ENCODE measurements around the gene ADGRE3.
"Not testable (repeated sequence)": the region's sequence is repeated elsewhere in the genome, so short reads cannot be mapped to it uniquely, and the experiment has no call there.

The ADGRE3 gene

DNA sequence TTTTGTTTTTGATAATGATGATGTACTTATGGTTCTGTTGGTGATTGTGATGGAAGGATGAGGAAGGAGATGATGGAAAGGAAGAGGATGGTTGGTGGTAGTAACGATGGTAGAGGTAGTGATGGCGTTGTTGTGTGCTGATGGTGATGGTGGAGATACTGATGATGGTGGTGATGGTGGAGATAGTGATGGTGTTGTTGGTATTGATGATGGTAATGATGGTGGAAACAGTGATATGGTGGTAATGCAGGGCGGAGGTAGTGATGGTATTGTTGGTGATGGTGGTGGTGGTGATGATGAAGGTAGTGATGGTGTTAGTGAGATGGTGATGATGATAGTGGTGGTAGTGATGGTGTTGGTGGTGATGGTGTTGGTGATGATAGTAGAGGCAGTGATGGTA is 79.1 kb downstream of the ADGRE3 start:
- no peak for DNase-seq (ENCODE audit: low read depth)

DNA sequence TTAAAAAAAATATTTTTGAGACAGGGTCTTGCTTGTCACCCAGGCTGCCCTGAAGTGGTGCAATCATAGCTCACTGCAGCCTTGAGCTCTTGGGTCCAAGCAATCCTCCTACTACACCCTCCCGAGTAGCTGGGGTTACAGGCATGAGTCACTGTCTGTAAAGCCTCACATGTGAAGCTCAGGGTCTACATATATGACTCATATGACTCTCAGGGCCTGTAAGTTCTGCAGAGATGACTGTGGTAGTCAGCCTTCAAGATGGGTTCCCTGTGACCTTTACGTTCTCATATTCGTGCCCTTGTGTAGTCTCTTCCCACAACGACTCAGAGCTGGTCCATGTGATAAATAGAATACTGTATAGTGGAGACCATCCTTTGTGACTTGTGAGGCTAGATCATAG is 85.2 kb downstream of the ADGRE3 start:
- not testable (repeated sequence) for DNase-seq (ENCODE audit: low read depth)

DNA sequence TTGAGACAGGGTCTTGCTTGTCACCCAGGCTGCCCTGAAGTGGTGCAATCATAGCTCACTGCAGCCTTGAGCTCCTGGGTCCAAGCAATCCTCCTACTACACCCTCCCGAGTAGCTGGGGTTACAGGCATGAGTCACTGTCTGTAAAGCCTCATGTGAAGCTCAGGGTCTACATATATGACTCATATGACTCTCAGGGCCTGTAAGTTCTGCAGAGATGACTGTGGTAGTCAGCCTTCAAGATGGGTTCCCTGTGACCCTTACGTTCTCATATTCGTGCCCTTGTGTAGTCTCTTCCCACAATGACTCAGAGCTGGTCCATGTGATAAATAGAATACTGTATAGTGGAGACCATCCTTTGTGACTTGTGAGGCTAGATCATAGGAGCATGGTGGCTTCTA is 89.5 kb downstream of the ADGRE3 start:
- DNase-seq (ENCODE audit: low read depth): not testable (repeated sequence)

DNA sequence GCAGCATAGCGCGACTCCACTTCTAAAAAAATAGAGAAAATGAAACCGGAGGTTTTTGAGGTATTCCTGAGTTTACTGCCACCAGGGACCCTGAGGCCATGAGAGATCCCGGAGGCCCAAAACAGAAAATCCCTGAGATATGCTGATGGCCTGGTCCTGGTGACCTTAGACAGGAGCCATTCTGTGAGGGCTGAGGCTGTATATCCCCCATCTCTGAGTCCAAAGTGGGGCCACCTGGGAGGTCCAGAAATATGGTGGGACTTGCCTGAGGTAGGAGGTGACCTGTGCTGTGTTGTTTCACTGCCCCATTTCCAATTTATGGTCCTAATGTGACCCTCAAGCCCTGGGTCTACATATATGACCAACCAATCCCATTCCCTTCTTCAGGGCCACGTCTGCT is 90.3 kb downstream of the ADGRE3 start:
- DNase-seq (ENCODE audit: low read depth): not testable (repeated sequence)

DNA sequence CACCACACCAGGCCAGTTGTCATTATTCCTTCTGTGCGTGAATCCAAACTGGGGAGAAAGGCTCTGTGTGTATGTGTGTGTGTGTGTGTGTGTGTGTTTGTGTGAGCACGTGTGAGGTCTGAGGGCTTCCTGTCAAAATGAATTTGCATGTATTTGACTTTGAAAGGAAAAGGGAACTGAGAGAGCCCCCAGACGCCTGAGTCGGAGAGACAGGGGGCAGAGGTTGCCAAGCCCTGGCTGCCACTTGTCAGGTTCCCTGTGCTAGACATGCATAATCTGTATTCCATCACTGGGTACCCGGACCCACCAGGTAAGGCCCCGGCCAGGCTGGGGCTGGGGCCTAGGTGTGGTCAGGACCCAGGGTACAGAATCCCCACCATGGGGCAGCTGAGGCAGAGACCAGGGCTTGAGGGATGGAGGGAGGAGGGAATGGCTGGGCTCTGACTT is 91.7 kb downstream of the ADGRE3 start, which contains the start of gene CLEC17A:
TSS of gene CLEC17A (plus strand) at position 191 of the 447 bp plus-strand sequence. CDS start at position 268, 77 bp downstream.
- no peak for DNase-seq (ENCODE audit: low read depth)

DNA sequence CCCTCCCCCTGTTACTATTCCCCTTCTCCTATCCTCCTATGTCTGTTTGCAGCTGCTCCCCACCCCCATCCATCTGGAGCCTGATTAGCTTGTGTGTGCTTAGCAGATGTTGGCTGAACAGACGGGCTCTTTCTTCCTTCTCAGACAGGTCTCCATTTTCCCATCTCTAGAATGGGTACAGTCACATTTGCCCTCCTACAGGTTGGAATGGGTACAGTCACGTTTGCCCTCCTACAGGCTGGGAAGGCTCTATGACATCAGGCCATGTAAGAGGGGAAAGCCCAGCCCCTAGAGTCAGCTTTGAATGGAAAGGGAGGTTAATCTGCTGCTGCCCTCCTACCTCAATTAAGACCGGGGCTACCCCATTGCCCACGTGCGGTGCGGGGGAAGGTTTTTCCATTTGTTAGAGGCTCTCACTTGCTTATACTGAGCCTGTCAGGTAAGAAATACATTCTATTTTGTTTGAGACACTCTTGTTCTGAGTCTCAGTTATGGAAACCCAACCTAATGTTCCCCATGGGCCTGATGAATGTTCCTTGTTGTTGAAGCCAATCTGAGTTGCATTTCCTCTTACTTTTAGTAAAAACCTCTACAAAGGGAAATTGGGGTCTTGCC is 93.9 kb downstream of the ADGRE3 start:
- DNase-seq (ENCODE audit: low read depth): no peak

DNA sequence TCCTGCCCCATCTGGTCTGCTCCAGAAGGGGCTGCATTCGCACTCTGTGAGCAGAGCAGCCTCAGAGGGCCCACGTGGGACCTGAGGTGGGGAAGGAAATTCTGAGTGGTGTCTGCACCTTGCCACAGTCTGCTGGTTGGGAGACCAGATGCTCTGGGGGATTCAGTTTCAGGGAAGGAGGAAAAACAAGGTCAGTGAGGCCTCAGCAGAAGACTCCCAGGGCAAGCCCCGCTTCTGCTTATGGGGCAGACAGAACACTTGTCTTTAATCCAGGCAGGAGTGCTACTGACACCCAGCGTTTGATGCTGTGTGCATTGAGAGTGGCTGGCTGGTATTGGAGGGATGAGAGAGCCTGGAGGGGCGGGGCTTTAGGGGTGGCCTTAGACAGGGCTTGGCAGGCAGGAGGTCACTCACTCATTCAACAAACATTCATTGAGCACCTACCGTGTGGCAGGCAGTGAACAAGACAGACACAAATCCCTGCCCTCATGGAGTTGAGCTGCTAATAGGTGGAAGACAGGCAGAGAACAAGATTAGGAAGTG is 96.7 kb downstream of the ADGRE3 start:
- DNase-seq (ENCODE audit: low read depth): no peak

DNA sequence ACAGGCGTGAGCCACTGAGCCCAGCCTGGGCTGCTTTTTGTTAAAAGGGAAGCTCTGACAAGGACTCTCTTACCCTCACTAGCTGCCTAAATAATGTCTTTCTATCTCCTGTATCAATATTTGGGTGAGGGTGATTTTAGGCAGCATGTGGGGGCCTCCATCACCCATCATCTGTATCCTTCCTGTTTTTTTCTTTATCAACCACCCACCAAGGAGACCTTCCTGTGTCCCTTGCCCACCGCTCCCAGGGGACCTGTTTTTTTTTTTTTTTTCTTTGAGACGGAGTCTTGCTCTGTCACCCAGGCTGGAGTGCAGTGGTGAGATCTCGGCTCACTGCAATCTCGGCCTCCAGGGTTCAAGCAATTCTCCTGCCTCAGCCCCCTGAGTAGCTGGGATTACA is 97.4 kb downstream of the ADGRE3 start:
- no peak for DNase-seq (ENCODE audit: low read depth)

DNA sequence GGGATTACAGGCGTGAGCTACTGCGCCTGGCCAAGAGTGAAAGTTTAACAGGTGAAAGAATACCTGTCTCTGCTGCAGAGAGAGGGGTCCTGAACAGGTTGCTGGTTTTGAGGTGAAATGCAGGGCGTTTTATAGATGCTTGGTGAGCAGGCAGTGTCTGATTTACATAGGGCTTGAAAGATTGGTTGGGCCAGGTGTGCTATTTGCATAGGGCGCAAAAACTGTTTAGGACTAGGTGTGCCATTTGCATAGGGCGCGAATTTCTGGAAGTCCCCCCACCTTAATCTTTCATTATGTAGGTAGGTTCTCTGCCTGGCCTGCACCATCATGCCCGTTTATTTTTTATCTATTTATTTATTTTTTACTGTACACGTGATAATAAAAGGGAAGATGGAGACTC is 98.3 kb downstream of the ADGRE3 start:
- no peak for DNase-seq (ENCODE audit: low read depth)

DNA sequence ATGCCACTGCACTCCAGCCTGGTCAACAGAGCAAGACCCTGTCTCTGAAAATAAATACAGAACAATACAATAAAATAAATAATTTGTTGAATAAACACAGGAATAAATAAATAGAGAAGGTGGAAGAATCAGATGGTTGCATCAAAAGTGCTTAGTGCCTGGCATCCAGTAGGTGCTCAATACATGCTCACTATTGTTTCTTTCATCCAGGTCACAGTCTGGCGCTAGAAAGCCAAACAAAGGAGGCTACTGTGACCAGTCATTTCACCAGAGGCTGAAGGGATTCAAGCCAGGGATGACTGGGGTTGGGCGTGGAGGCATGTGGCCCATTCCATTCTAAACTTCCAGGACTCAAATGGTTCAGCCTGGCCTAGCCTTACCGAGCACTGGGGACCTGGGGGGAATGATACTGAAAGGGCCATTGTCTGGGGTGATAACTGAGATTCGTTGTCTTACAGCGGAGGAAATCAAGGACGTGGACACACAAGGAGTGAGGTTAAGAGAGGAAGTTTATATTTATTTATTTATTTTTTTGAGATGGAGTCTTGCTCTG is 99.1 kb downstream of the ADGRE3 start:
- no peak for DNase-seq (ENCODE audit: low read depth)

DNA sequence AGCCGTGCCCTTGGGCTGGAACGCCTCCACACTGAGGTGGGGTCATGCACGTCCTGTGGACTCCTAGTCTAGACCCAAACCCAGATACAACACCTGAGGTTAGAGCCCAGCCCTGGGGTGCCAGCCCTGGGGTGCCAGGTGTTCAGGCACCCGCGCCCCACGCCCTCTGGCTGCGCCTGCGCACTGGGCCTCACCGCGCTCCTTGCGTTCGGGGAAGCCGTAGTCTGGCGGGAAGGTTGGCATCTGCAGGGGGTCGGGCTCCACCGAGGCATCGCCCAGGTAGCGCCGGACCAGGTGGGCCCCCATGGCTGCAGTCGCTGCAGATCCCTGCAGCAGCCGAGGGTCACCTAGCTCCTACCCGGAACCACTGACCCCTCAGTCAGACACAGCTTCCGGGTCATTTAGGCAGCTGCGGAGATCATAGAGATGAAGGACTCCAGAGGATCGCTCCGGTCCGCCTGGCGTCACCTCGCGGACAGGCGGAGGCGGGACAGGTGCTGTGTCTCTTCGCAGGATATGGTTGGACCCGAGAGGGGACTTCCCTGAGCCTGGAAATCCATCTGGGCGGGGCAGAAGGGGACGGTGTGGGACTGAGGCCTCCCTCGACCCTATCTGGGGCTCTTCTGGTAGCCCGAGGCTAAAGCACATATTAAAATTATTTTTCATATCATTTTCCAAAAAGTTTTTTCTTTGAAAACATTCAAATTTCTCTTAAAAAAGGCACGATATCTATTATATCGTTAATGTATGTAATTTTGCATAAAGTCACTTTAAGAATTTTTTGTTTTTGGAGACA is 102.8 kb downstream of the ADGRE3 start, which contains the start of gene NDUFB7:
TSS of gene NDUFB7 (minus strand) at position 372 of the 796 bp plus-strand sequence. CDS start at position 306, 66 bp downstream.
- peak; percentile 62 for DNase-seq (ENCODE audit: low read depth)

DNA sequence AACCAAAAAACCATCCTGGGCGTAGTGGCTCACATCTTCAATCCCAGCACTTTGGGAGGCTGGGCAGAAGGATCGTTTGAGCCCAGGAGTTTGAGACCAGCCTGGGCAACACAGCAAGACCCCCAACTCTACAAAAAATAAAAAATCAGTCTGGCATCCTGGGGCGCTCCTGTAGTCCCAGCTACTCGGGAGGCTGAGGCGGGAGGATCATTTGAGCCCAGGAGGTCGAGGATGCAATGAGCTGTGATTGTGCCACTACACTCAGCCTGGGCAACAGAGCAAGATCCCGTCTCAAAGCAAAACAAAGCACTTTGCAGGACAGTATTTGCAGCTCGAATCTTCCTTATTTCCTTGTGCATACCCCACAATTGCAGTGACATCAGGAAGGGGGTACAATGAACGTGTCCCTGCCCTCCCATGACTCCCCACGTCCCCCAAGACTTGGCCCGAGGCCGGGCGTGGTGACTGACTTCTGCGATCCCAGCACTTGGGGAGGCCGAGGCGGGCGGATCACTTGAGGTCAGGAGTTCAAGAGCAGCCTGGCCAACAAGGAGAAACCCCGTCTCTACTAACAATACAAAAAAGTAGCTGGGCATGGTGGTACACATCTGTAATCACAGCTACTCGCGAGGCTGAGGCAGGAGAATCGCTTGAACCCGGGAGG is 103.6 kb downstream of the ADGRE3 start:
- no peak for DNase-seq (ENCODE audit: low read depth)
